Aorta (tissue), 5 donors: ENCODE measurements around the gene TBX10. TPM values are rescaled to one million over a fixed set of nuclear protein-coding genes. Genes with fewer than 3 reads are reported as not detected.

Experiments
- ATAC-seq: fragments of 200-7000 bp; cut with Tn5 transposase; one replicate; pipeline ENCODE4 v1.9.1; 2022; ENCODE audit warnings: moderate library complexity; ENCODE audit not compliant: low FRiP score
- DNase-seq, 2 donors: peaks; one replicate each; pipeline ENCODE4 v3.0.0-alpha.2; 2020
- H3K27ac ChIP-seq, 2 donors: one replicate each; pipeline ENCODE4 v1.5.1; 2013; ENCODE audit warnings: low read length in 2 of 2, mild to moderate bottlenecking in 2 of 2, moderate library complexity in 2 of 2, control low read depth in 1 of 2, inconsistent platforms in 1 of 2, low read depth in 1 of 2
- H3K27me3 ChIP-seq, 2 donors: one replicate each; pipeline ENCODE4 v1.6.1; 2013; ENCODE audit warnings: control low read depth in 1 of 2, low read length in 1 of 2, mild to moderate bottlenecking in 1 of 2, moderate library complexity in 1 of 2; ENCODE audit not compliant: insufficient read depth in 2 of 2, control insufficient read depth in 1 of 2
- H3K36me3 ChIP-seq, 2 donors: one replicate each; pipeline ENCODE4 v1.6.1; 2013; ENCODE audit warnings: control low read depth in 1 of 2, low read length in 1 of 2, mild to moderate bottlenecking in 1 of 2; ENCODE audit not compliant: insufficient read depth in 2 of 2, control insufficient read depth in 1 of 2
- H3K4me1 ChIP-seq, 2 donors: one replicate each; pipeline ENCODE4 v1.6.1; 2013; ENCODE audit warnings: low read length in 2 of 2, control low read depth in 1 of 2, mild to moderate bottlenecking in 1 of 2, moderate library complexity in 1 of 2; ENCODE audit not compliant: insufficient read depth in 2 of 2, control insufficient read depth in 1 of 2
- H3K4me3 ChIP-seq, 2 donors: one replicate each; pipeline ENCODE4 v1.5.1; 2013; ENCODE audit warnings: low read length in 2 of 2, control low read depth in 1 of 2, mild to moderate bottlenecking in 1 of 2
- H3K9me3 ChIP-seq: one replicate; pipeline ENCODE4 v1.6.1; 2013; ENCODE audit warnings: mild to moderate bottlenecking, low read length; ENCODE audit not compliant: control insufficient read depth
- whole genome bisulfite sequencing, 2 donors: extraction: QIAGEN DNeasy Blood & Tissue Kit; methylation state at CpG; one replicate each; pipeline ENCODE4 v1.1.7; 2013; 5-methylcytosine and 5-hydroxymethylcytosine counted together
- intact Hi-C, 2 donors: fragments of 100-400 bp; cut with DNase I; formaldehyde crosslinking; loops; one replicate each; pipeline versions ENCODE4 v1.14.2 to v1.15.0; 2022
- polyA plus RNA-seq, 2 donors: library from polyadenylated mRNA; stranded (reverse); fragments of 200-250 nt; gene quantifications; one replicate each; pipeline ENCODE4 v1.2.3, GENCODE V29; 2013
- total RNA-seq, 2 donors: library from RNA; stranded (reverse); fragmentation: NEBNext Ultra II Directional; extraction: Animal tissue kit (Norgen Biotek cat#: 25700); gene quantifications; one replicate each; pipeline ENCODE4 v1.2.1, GENCODE V29; 2021
- donor health status: healthy with polysubstance abuse.
- donor health status: Bipolar disorder and iron deficiency.
- donor health status: DM: no; HTN: no; CAD: no.
- donor health status: DM: no; HTN: no; CAD: no.
- donor health status: DM: yes; HTN: yes; CAD: no.

Gene TBX10
- total and polyA plus RNA-seq, 4 donors = 0.23 to 5.4 TPM; not detected in 2

DNA sequence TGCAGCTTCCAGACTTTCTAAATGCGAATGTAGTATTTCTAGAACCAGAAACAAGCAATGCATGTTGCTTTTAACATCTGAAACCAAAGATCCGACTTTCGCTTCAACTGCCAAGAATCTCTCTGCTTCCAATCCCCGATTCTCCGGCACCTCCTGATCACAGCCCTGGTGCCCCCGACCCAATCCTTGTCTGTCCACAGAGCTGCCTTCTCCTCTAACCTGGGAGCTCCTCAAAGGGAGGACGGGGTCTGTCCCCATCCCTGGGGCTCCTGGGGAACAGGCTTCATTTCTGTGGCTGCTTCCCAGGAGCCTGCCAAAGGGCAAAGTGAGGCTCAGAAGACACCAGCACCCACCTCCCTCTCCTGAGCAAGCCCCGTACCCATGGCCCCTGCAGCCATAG is 34.3 kb upstream of the TBX10 start:
- Histone ChIP-seq H3K27ac (no peak overlapping the region), H3K4me3 (no peak overlapping the region), H3K9me3 (peaks cover 2% of the 10 kb centered on the region), H3K36me3 (no peaks in the 10 kb centered on the region), H3K27me3 (no peaks in the 10 kb centered on the region), H3K4me1 (no peaks in the 10 kb centered on the region)
- 64 to 73% methylated on average over 8 of the region's 8 CpGs for WGBS, 2 donors
- intact Hi-C loops = no loop called here
- DNase-seq (no peak), ATAC-seq (no peak)

DNA sequence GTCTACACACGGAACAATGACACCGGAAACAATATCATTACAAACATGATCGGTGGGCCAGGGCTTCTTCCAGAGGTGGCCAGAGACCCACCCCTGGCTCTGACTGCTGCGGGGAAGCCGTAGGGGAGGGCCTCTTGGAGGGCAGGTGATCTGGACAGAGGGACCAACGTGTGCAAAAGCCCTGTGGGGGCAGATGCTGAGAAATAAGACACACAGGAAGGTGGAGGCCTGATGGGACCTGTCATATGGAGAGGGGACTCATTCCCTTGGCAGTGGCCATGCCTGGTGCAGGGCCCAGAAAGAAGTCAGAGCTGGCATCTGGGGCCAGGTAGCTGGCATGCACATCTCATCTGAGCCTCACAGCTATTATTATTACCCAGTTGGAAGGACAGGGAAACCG is 33.8 kb upstream of the TBX10 start:
- intact Hi-C loops = no loop called here
- H3K27me3 ChIP-seq = no peaks in the 10 kb centered on the region
- no peak for ATAC-seq

DNA sequence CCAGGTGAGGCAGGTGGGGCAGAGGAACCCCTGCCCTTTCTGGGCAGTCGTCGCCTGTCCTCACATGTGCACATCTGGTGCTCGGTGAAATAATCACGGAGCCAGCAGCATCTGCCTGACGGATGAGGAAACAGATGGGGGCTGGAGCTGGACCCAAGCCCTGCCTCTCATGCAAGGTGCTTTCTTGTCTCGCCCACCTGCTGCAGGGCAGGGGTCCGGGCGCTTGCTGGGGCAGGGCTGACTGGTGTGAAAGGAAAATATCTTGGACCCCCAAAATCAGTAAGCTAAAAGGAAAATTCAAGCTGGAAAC is 31.6 kb upstream of the TBX10 start:
- WGBS, 2 donors = 69 to 73% methylated on average over 8 of the region's 8 CpGs
- no peaks in the 10 kb centered on the region for H3K27me3 ChIP-seq

More for the DNA sequence above, 33.8 kb upstream of the TBX10 start:
- Histone ChIP-seq H3K4me3 (no peak overlapping the region), H3K4me1 (no peaks in the 10 kb centered on the region), H3K9me3 (peaks cover 2% of the 10 kb centered on the region), H3K36me3 (no peaks in the 10 kb centered on the region), H3K27ac (no peak overlapping the region)
- WGBS, 2 donors = 84 to 90% methylated on average over 7 of the region's 7 CpGs
- DNase-seq = no peak

DNA sequence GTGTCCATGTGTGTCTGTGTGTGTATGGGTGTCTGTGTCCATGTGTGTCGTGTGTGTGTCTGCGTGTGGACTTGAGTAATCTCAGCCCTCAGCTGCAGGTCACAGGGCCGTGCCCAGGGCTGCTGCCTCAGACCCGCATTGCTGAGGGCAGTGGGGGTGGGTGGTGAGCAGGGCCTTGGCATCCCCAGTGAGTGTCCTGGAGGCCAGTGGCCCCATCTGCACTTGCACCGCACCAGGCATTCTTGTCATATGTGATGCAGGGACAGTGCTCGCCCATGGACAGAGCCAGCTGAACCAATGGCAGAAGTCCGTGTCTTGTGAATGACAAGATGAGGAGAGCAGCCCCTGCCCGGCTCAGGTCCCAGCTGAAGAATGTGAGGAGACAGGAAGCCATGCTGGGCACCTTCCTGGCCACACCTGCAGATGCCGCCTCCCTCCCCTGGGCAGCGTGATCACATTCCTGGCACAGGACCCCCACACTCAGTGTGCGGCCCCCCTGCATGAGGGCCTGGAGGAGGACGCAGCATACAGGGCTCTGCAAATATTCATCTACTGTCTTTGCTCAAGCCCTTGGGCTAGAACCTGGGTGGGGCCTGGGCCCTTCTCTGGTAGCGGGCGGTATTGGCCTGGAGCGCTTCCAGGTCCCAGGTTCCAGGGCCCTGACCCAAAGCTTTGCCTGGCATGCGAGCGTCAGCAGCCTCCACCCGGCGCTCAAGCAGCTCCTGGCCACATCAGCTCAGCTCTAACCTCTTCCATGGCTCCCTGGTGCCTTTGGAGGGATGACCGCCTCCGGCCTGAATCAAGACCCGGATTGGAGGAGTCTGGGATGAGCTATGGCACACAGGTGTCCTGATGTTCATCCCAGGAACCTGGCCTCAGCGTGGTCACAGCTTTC is 31.0 kb upstream of the TBX10 start:
- Histone ChIP-seq H3K36me3 (no peaks in the 10 kb centered on the region), H3K4me1 (no peaks in the 10 kb centered on the region), H3K4me3 (no peak overlapping the region), H3K27me3 (no peaks in the 10 kb centered on the region), H3K9me3 (peaks cover 2% of the 10 kb centered on the region), H3K27ac (no peak overlapping the region)
- ATAC-seq = no peak
- DNase-seq = no peak
- 75 to 77% methylated on average over 23 of the region's 23 CpGs for WGBS, 2 donors
- intact Hi-C loops = no loop called here

More for the DNA sequence above, 31.6 kb upstream of the TBX10 start:
- Histone ChIP-seq H3K36me3 (no peaks in the 10 kb centered on the region), H3K27ac (no peak overlapping the region), H3K4me3 (no peak overlapping the region), H3K4me1 (no peaks in the 10 kb centered on the region), H3K9me3 (peaks cover 2% of the 10 kb centered on the region)
- intact Hi-C loops = no loop called here
- ATAC-seq (no peak), DNase-seq (no peak)

DNA sequence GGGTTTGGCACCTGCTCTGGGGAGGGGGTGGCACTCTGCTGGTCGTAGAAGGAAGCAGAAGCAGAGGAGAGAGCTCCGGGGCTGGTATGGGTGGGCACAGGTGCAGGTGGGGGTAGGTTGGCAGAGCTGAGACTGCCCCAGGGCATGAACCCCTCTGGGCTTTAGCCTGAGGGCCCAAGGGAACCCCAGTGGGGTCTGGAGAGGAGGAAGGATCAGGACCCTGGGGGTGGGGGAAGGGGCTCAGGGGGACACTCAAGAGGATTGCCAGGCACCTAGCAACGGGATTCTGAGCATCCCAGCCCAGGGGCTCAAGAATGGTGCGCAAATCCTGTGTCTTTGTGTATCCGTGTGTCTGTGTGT is 28.6 kb upstream of the TBX10 start:
- H3K9me3 ChIP-seq = no peaks in the 10 kb centered on the region
- no peaks in the 10 kb centered on the region for H3K4me1 ChIP-seq
- no peak overlapping the region for H3K27ac ChIP-seq
- no peaks in the 10 kb centered on the region for H3K27me3 ChIP-seq
- H3K36me3 ChIP-seq = no peaks in the 10 kb centered on the region
- intact Hi-C loops = no loop called here
- DNase-seq (no peak), ATAC-seq (no peak)
- no peak overlapping the region for H3K4me3 ChIP-seq
- 60 to 61% methylated on average over 5 of the region's 5 CpGs for WGBS, 2 donors

DNA sequence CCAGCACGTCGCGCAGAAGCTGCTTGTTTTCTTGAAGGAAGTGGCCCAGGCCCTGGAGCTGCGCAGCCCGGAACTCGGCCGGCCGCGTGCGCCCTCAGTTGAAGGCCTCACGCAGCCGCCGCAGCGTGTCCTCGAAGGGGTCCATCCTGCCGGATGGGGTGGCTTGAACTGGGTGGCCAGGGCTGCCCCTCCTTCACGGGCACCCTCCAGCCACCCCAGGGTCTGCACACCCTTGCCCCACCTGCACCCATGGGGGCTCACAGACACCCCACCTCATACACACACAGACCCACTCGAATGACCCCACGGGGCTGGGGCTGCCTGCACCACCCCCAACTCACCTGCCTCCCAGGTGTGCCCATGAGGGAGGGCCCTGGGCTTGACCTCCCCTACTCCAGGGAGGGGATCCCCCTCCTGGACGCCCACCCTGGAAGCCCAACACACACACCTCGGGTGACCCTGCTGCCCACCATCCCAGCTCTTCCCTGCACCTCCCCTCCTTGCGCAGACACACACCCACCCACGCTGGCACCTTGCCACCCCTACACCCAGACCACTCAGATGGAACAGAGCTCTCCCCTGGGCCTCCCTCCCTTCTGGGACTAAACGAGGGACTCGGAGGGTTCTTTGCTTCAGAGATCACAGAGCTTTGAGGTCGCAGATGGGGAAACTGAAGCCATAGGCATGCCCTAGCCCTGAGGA is 28.1 kb upstream of the TBX10 start:
- Histone ChIP-seq H3K4me3 (no peak overlapping the region), H3K27me3 (no peaks in the 10 kb centered on the region), H3K36me3 (no peaks in the 10 kb centered on the region), H3K27ac (no peak overlapping the region), H3K9me3 (no peaks in the 10 kb centered on the region), H3K4me1 (no peaks in the 10 kb centered on the region)
- 78 to 81% methylated on average over 25 to 26 of the region's 26 CpGs for WGBS, 2 donors
- no peak for DNase-seq
- intact Hi-C loops = no loop called here
- ATAC-seq = no peak

DNA sequence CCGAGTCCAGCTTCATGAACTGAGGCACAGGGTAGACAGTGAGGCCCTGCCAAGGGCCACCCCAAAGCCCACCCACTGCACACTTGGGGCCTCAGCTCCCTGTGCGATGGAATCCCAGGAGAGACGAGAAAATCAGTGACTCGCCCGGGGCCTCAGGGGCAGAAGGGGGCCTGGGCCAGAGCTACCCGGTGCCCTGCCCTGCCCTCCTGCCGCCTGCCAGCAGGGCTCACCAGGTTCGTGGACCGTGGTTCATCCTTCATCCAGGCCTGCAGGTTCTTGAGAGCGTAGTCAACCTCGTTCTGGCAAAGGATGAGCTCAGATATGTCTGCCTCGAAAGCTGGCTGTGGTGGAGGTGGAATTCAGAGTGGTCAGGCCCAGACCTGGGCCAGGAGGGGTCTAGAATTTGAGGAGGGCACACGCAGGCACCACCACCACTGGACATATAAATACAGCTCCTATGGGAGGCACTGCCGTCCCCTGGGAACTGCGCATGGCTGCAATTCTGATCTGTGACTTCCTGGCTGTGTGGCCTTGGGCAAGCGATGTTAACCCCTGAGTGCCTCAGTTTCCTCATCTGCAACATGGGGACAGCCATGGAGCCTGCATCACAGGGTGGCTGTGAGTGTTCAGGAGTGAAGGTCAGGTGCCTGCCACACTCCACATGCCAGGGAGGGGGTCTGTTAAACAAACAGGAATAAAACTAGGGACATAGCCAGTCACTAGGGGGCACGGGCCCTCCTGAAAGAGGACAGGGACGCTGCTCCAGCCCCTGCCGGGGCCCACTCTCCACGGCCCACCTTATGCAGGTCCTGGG is 27.3 kb upstream of the TBX10 start:
- ATAC-seq = no peak
- Histone ChIP-seq H3K27ac (no peak overlapping the region), H3K9me3 (no peaks in the 10 kb centered on the region), H3K27me3 (no peaks in the 10 kb centered on the region), H3K4me3 (no peak overlapping the region), H3K4me1 (no peaks in the 10 kb centered on the region), H3K36me3 (no peaks in the 10 kb centered on the region)
- intact Hi-C loops = no loop called here
- WGBS, 2 donors = 75 to 77% methylated on average over 19 to 20 of the region's 20 CpGs
- DNase-seq = no peak

DNA sequence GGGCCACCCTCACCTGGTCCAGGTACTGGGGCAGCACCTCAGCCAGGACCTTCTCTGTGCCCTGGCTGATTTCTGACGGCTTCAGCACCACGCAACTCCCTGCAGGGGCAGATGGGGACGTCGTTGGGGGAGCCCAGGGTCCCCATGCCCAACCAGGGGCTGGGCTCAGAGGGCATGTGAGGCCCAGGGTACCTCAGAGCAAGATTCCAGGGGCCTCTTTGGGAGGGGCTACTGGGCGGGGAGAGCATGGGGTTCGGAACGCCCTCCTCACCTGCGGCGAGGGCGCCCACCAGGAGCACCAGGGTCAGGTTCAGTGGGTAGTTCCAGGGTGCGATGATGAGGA is 26.7 kb upstream of the TBX10 start:
- intact Hi-C loops = no loop called here
- Histone ChIP-seq H3K9me3 (no peaks in the 10 kb centered on the region), H3K27me3 (no peaks in the 10 kb centered on the region), H3K36me3 (no peaks in the 10 kb centered on the region), H3K4me1 (no peaks in the 10 kb centered on the region), H3K4me3 (no peak overlapping the region), H3K27ac (no peak overlapping the region)
- ATAC-seq = no peak
- no peak for DNase-seq
- 90 to 94% methylated on average over 11 of the region's 11 CpGs for WGBS, 2 donors
